OCI-LY1 (cell line): ENCODE measurements around the gene CCDC33.
"Not testable (repeated sequence)": the region's sequence is repeated elsewhere in the genome, so short reads cannot be mapped to it uniquely, and the experiment has no call there.

Experiments used
- EZH2 ChIP-seq: fragments of 200-600 bp; sonication (generic), shearing (Covaris generic); IDR thresholded peaks from 2 replicates; pipeline ENCODE4 v1.8.0; 2017; ENCODE audit warnings: borderline replicate concordance, mixed run types, mild to moderate bottlenecking, antibody characterized with exemption, low read length, moderate library complexity, mixed read lengths
- TF ChIP-seq, protein P1 (sequence below): fragments of 200-600 bp; sonication (generic), shearing (Covaris generic); IDR thresholded peaks from 2 replicates; pipeline ENCODE4 v1.5.1; 2017; ENCODE audit warnings: mild to moderate bottlenecking, antibody characterized with exemption, low read length, moderate library complexity, mixed read lengths

DNA sequence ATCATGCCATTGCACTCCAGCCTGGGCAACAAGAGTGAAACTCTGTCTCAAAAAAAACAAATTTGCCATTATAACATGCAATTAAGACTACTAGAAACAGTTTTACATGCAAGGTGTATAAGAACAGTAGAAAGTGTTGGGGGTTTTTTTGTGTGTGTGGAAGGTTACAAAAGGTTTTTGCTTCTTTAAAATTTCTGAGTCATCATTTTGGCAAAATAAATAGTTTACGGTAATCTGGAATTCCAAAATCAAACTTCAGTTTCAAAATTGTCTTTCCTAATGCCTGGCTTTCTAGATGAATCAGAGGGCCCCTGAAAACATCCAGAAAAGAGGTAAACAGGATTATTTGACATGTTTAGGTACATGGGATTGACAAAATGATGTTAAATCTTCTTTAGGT is 124.7 kb downstream of the CCDC33 start:
- TF ChIP-seq, protein P1, sequence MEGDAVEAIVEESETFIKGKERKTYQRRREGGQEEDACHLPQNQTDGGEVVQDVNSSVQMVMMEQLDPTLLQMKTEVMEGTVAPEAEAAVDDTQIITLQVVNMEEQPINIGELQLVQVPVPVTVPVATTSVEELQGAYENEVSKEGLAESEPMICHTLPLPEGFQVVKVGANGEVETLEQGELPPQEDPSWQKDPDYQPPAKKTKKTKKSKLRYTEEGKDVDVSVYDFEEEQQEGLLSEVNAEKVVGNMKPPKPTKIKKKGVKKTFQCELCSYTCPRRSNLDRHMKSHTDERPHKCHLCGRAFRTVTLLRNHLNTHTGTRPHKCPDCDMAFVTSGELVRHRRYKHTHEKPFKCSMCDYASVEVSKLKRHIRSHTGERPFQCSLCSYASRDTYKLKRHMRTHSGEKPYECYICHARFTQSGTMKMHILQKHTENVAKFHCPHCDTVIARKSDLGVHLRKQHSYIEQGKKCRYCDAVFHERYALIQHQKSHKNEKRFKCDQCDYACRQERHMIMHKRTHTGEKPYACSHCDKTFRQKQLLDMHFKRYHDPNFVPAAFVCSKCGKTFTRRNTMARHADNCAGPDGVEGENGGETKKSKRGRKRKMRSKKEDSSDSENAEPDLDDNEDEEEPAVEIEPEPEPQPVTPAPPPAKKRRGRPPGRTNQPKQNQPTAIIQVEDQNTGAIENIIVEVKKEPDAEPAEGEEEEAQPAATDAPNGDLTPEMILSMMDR = not testable (repeated sequence)
- TF ChIP-seq EZH2 = not testable (repeated sequence)
